Neural cell (in vitro differentiated cells): ENCODE results near the gene SHISA7.
A peak's percentile ranks its signal among the peaks of the same experiment; 100 is the strongest.

Source experiments
- CTCF ChIP-seq: fragments of 450-650 bp; IDR thresholded peaks from 2 replicates; pipeline ENCODE4 v1.5.1; 2014; ENCODE audit warnings: antibody characterized with exemption, mild to moderate bottlenecking, moderate library complexity; ENCODE audit not compliant: poor library complexity, severe bottlenecking
- EP300 ChIP-seq: fragments of 450-650 bp; conservative IDR thresholded peaks from 2 replicates; pipeline ENCODE4 v1.6.1; 2014; ENCODE audit warnings: antibody characterized with exemption, mild to moderate bottlenecking, moderate library complexity; ENCODE audit not compliant: poor library complexity, severe bottlenecking
- EZH2 ChIP-seq: fragments of 200-600, 300-800 bp; shearing (Covaris generic), sonication (generic); IDR thresholded peaks from 2 replicates; pipeline ENCODE4 v1.6.1; 2014; ENCODE audit warnings: antibody characterized with exemption, low read length, borderline replicate concordance, mild to moderate bottlenecking; ENCODE audit not compliant: insufficient read depth, poor library complexity, severe bottlenecking
- POLR2AphosphoS5 ChIP-seq: IDR thresholded peaks from 2 replicates; pipeline ENCODE4 v1.6.1; 2012
- RAD21 ChIP-seq: fragments of 450-650 bp; conservative IDR thresholded peaks from 2 replicates; pipeline ENCODE4 v1.6.1; 2014; ENCODE audit warnings: antibody characterized with exemption, mild to moderate bottlenecking, moderate library complexity
- REST ChIP-seq: IDR thresholded peaks from 2 replicates; pipeline ENCODE4 v1.6.1; 2012; ENCODE audit warnings: borderline replicate concordance
- SMC3 ChIP-seq: fragments of 450-650 bp; conservative IDR thresholded peaks from 2 replicates; pipeline ENCODE4 v1.6.1; 2014; ENCODE audit warnings: antibody characterized with exemption, mild to moderate bottlenecking, moderate library complexity; ENCODE audit not compliant: poor library complexity
- TAF1 ChIP-seq: IDR thresholded peaks from 2 replicates; pipeline ENCODE4 v1.6.1; 2012; ENCODE audit warnings: low read depth

- TF ChIP-seq EZH2, result no peak
- peak; percentile 88 for TF ChIP-seq CTCF
- TF ChIP-seq REST, result no peak
- TF ChIP-seq SMC3, result peak; percentile 86
- no peak for TF ChIP-seq POLR2AphosphoS5
- TF ChIP-seq EP300, result no peak
- TF ChIP-seq RAD21, result peak; percentile 86
- no peak for TF ChIP-seq TAF1
These were observed 24.9 kb downstream of the SHISA7 start for GRCh38 chr19:55418185-55418584.
